NCI-H82 treated with DMSO at 0.1 percent for 48 hours (cell line): ENCODE data around the gene KRTAP5-11.
"Not testable (repeated sequence)": the region's sequence is repeated elsewhere in the genome, so short reads cannot be mapped to it uniquely, and the experiment has no call there.

Experiments
- DNase-seq: peaks from one replicate; lab custom pipeline; 2025; ENCODE audit not compliant: unreplicated experiment; lab: John Stamatoyannopoulos, UW

KRTAP5-11 gene

GRCh38 chr11:71534711-71535608, 47.7 kb downstream of the KRTAP5-11 start:
- not testable (repeated sequence) for DNase-seq

DNA sequence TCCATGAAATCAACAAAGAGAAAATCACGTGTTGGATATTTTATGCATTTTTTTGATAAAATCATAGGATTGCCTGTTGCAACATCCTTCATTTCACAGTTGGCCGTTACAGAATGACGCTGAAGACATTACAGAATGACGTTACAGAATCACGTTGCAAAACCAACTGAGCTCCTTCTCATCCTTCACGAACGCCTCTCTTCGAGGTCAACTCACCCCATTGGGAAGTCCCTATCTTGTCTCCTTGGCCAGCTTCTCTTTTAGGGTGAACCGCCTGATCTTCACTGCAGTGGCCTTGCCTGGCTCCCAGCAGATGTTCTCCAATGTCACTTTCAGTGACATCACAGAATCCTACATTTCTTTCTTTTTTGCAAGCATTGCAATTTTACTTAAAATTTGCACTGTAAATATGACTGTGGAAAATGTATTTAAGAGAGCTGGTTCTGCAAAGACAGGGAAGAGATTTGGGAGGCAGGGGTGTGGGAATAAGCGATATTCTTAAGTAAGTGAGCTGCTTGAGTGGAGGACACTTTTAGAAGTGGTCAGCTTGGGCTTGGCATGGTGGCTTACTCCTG, 50.6 kb downstream of the KRTAP5-11 start:
- DNase-seq = no peak
